Measurements from ENCODE around the gene PPM1F.

The PPM1F gene

DNA sequence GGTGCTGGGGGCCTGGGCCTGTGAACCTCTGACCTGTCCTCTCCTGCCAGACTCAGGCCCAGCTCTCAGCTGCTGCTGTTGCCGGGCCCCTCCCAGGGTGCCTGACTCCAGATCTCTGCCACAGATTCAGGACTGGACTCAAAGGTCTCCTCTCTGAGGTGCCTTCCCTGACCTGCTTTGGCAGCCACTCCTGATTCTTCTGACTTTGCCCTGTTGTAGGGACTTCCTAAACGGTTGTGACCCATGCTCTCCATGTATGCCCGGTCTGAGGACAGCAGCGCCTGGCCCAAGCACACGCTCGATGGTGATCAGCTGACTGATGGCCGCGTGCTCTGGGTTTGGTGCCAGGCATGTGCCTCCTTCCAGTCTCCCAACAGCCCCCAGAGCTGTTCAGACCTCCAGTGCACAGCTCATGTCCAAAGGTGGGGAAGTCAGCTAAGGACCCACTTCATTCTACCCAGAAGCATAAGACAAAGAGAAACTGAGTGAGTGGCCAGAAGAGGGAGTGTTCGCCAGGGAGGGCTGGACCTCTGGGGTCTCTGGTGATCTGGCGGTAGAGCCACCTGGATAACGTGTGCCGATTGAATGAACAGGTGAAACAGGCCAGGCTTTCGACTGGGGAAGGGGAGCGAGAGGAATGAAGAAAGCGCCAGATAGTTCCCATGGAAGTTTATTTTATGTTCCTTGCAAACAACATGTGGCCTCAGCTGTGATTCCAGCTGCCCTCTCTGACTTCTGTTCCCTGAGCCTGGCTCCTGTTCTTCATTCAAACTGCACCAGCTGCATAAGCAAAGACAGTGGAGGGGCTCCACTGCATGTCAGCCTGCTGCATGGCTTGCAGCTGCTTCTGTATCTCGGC, 38.0 kb upstream of the PPM1F start:
- H3K4me3 ChIP-seq (ENCODE audit: low read depth, low read length) = no peak overlapping the region
- H3K36me3 ChIP-seq = no peaks in the 10 kb centered on the region
- H3K27me3 ChIP-seq (ENCODE audit: insufficient read depth, low read depth, severe bottlenecking) = no peaks in the 10 kb centered on the region
- TF ChIP-seq, protein P1, sequence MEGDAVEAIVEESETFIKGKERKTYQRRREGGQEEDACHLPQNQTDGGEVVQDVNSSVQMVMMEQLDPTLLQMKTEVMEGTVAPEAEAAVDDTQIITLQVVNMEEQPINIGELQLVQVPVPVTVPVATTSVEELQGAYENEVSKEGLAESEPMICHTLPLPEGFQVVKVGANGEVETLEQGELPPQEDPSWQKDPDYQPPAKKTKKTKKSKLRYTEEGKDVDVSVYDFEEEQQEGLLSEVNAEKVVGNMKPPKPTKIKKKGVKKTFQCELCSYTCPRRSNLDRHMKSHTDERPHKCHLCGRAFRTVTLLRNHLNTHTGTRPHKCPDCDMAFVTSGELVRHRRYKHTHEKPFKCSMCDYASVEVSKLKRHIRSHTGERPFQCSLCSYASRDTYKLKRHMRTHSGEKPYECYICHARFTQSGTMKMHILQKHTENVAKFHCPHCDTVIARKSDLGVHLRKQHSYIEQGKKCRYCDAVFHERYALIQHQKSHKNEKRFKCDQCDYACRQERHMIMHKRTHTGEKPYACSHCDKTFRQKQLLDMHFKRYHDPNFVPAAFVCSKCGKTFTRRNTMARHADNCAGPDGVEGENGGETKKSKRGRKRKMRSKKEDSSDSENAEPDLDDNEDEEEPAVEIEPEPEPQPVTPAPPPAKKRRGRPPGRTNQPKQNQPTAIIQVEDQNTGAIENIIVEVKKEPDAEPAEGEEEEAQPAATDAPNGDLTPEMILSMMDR (IDR thresholded peaks at IDR 0.05; ENCODE audit: low read depth, low read length) = no peak
- DNase-seq = no peak
- no peaks in the 10 kb centered on the region for H3K9me3 ChIP-seq (ENCODE audit: severe bottlenecking)
- H3K27ac ChIP-seq = no peak overlapping the region

DNA sequence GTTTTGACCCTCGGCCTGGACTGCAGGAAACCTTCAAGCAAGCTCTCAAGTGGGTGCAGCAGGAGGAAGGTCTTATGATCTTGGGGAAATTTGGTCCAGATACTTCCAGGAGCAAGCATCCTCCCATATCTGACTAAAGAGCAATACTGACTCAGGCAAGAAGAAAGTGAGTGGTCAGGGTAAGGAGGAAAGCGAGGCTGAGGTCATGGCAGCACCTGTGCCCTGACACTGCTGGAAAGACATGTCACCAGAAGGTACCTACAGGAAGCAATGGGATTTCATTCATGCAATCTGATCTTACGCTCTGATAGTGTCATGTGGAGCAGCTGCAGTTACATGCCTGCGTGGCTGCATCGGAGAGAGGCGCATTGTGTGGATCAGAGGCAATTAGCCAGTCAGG, 36.4 kb upstream of the PPM1F start:
- TF ChIP-seq, protein P1 (IDR thresholded peaks at IDR 0.05; ENCODE audit: low read depth, low read length) = no peak
- no peak overlapping the region for H3K27ac ChIP-seq

GRCh38 chr22:21985214-21985613, 32.6 kb upstream of the PPM1F start:
- H3K9me3 ChIP-seq (ENCODE audit: severe bottlenecking) = no peaks in the 10 kb centered on the region
- no peak for DNase-seq
- no peak overlapping the region for H3K4me3 ChIP-seq (ENCODE audit: low read depth, low read length)
- no peak overlapping the region for H3K27ac ChIP-seq
- TF ChIP-seq, protein P1 (IDR thresholded peaks at IDR 0.05; ENCODE audit: low read depth, low read length) = no peak
- no peaks in the 10 kb centered on the region for H3K27me3 ChIP-seq (ENCODE audit: insufficient read depth, low read depth, severe bottlenecking)
- peaks cover 2% of the 10 kb centered on the region for H3K36me3 ChIP-seq

More for the DNA sequence above, 36.4 kb upstream of the PPM1F start:
- H3K4me3 ChIP-seq (ENCODE audit: low read depth, low read length) = no peak overlapping the region
- H3K27me3 ChIP-seq (ENCODE audit: insufficient read depth, low read depth, severe bottlenecking) = no peaks in the 10 kb centered on the region
- no peaks in the 10 kb centered on the region for H3K9me3 ChIP-seq (ENCODE audit: severe bottlenecking)
- no peak for DNase-seq
- H3K36me3 ChIP-seq = no peaks in the 10 kb centered on the region

- Histone ChIP-seq H3K27ac (no peak overlapping the region), H3K4me3 (ENCODE audit: low read depth, low read length) (no peak overlapping the region), H3K27me3 (ENCODE audit: insufficient read depth, low read depth, severe bottlenecking) (no peaks in the 10 kb centered on the region), H3K36me3 (peaks cover 2% of the 10 kb centered on the region), H3K9me3 (ENCODE audit: severe bottlenecking) (no peaks in the 10 kb centered on the region)
- DNase-seq = no peak
- TF ChIP-seq, protein P1 (IDR thresholded peaks at IDR 0.05; ENCODE audit: low read depth, low read length) = peak; percentile 53
These were observed 32.1 kb upstream of the PPM1F start for GRCh38 chr22:21984793-21985192.

GRCh38 chr22:21982338-21982965, 29.8 kb upstream of the PPM1F start, which contains the start of gene TOP3B:
Gene TOP3B (minus strand): TSS chr22:21982787. CDS start chr22:21975709, 7,078 bp downstream.
- DNase-seq = peak; percentile 82
- H3K9me3 ChIP-seq (ENCODE audit: severe bottlenecking) = no peaks in the 10 kb centered on the region
- peaks cover 2% of the 10 kb centered on the region for H3K36me3 ChIP-seq
- peak within 1 kb of the TSS; percentile 79 for H3K27ac ChIP-seq
- H3K4me3 ChIP-seq (ENCODE audit: low read depth, low read length) = peak within 1 kb of the TSS; percentile 99
- TF ChIP-seq, protein P1 (IDR thresholded peaks at IDR 0.05; ENCODE audit: low read depth, low read length) = no peak
- no peaks in the 10 kb centered on the region for H3K27me3 ChIP-seq (ENCODE audit: insufficient read depth, low read depth, severe bottlenecking)

Measured in WERI-Rb-1 (cell line).